Stimulated activated CD8-positive, alpha-beta memory T cell treated with anti-CD3 and anti-CD28 coated beads, Interleukin-12 subunit alpha, Interleukin-12 subunit beta, amount 100 ng/mL, for 1 hour (primary cell): ENCODE results near the gene SURF2.

Source experiments
- DNase-seq: peaks from one replicate; pipeline ENCODE4 v3.0.0-alpha.2; 2020; ENCODE audit warnings: low read depth

Gene SURF2

GRCh38 chr9:133354766-133355165 is 1.6 kb upstream of the SURF2 start:
- no peak for DNase-seq

GRCh38 chr9:133355881-133356357 is 431 bp upstream of the SURF2 start:
- DNase-seq = no peak

- no peak for DNase-seq
Measured at GRCh38 chr9:133357656-133358055, 1.3 kb downstream of the SURF2 start.

GRCh38 chr9:133359399-133360175 is 3.2 kb downstream of the SURF2 start:
- no peak for DNase-seq

GRCh38 chr9:133360400-133361393 is 4.3 kb downstream of the SURF2 start:
- DNase-seq = no peak

GRCh38 chr9:133361507-133362092 is 5.2 kb downstream of the SURF2 start:
- no peak for DNase-seq

GRCh38 chr9:133362359-133363044 is 6.2 kb downstream of the SURF2 start:
- no peak for DNase-seq

- no peak for DNase-seq
Measured at GRCh38 chr9:133366435-133366834, 10.1 kb downstream of the SURF2 start.

GRCh38 chr9:133367221-133367620 is 10.9 kb downstream of the SURF2 start:
- DNase-seq = no peak

- no peak for DNase-seq
Measured at GRCh38 chr9:133367778-133368177, 11.4 kb downstream of the SURF2 start.

GRCh38 chr9:133368249-133368881 is 12.0 kb downstream of the SURF2 start:
- no peak for DNase-seq

- DNase-seq = no peak
Measured at GRCh38 chr9:133369422-133369821, 13.1 kb downstream of the SURF2 start.

GRCh38 chr9:133369933-133370332 is 13.6 kb downstream of the SURF2 start:
- no peak for DNase-seq

- DNase-seq = no peak
Measured at GRCh38 chr9:133370685-133371084, 14.3 kb downstream of the SURF2 start.

GRCh38 chr9:133371261-133371711 is 14.9 kb downstream of the SURF2 start:
- peak; percentile 49 for DNase-seq

GRCh38 chr9:133372144-133372543 is 15.8 kb downstream of the SURF2 start:
- no peak for DNase-seq

- no peak for DNase-seq
Measured at GRCh38 chr9:133374612-133375115, 18.3 kb downstream of the SURF2 start.

- no peak for DNase-seq
Measured at GRCh38 chr9:133375116-133375723, 18.9 kb downstream of the SURF2 start.

GRCh38 chr9:133375724-133376654 is 19.6 kb downstream of the SURF2 start, which contains the start of the genes STKLD1 and SURF4:
Gene STKLD1, plus strand, starts transcription at chr9:133376366. Its CDS starts 108 bp downstream, at chr9:133376474.
Gene SURF4, minus strand, starts transcription at chr9:133376060. Its CDS starts 91 bp downstream, at chr9:133375969.
- peak; percentile 86 for DNase-seq
